Parathyroid adenoma (tissue), 2 donors: Measurements from ENCODE around the gene LDLRAP1.

Experiments
- H2AFZ ChIP-seq: fragments of 300-600 bp; sonication (generic); one replicate; pipeline ENCODE4 v1.7.0; 2017; ENCODE audit warnings: antibody characterized with exemption, mild to moderate bottlenecking
- H3K27ac ChIP-seq: fragments of 300-600 bp; sonication (generic); one replicate; pipeline ENCODE4 v1.7.0; 2017
- H3K27me3 ChIP-seq: fragments of 300-600 bp; sonication (generic); one replicate; pipeline ENCODE4 v1.7.0; 2017; ENCODE audit warnings: low read length; ENCODE audit not compliant: control insufficient read depth, insufficient read depth
- H3K36me3 ChIP-seq: fragments of 300-600 bp; sonication (generic); one replicate; pipeline ENCODE4 v1.7.0; 2017; ENCODE audit warnings: low read length; ENCODE audit not compliant: control insufficient read depth, insufficient read depth
- H3K4me1 ChIP-seq: fragments of 300-600 bp; sonication (generic); one replicate; pipeline ENCODE4 v1.7.0; 2017; ENCODE audit warnings: control low read depth
- H3K4me2 ChIP-seq: fragments of 300-600 bp; sonication (generic); one replicate; pipeline ENCODE4 v1.7.0; 2017; ENCODE audit warnings: low read length
- H3K4me3 ChIP-seq: fragments of 300-600 bp; sonication (generic); one replicate; pipeline ENCODE4 v1.7.0; 2017; ENCODE audit warnings: low read depth, low read length
- H3K79me2 ChIP-seq: fragments of 300-600 bp; sonication (generic); one replicate; pipeline ENCODE4 v1.7.0; 2017; ENCODE audit warnings: control low read depth
- H3K9ac ChIP-seq: fragments of 300-600 bp; sonication (generic); one replicate; pipeline ENCODE4 v1.7.0; 2017; ENCODE audit warnings: mild to moderate bottlenecking
- H3K9me3 ChIP-seq: fragments of 300-600 bp; sonication (generic); one replicate; pipeline ENCODE4 v1.7.0; 2017; ENCODE audit warnings: low read length; ENCODE audit not compliant: control insufficient read depth
- TF ChIP-seq, protein P1 (sequence below): fragments of 300-600 bp; sonication (generic); IDR thresholded peaks from one replicate; pipeline ENCODE4 v1.7.0; 2017; ENCODE audit warnings: antibody characterized with exemption, mild to moderate bottlenecking
- donor health status: primary hyperparathyroidism.

LDLRAP1 gene

DNA sequence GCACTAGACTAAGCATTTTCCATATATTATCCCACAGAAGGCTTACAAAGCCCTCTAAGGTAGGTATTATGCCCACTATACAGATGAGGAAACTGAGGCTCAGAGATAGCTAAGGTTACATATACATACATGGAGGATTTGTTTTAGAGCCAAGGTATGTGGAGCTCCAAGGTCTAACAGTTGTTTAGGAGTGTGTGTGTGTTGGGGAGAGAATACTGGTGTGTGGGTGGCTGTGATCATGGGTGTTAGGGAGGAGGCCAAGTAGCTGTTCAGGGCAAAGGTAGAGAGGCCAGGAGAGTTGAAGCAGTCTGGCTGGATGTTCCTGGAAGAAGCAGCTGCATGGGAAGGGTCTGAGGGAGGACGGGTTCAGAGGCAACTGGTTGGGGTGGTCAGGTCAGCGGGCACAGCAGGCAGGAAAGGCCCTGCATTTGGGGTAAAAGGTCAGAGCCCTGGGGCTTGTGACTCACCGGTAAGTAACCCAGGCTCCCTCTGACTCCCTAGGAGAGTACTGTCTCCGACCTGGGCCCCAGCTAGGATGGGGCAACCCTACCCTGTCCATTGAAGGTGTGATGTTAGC, 5.1 kb upstream of the LDLRAP1 start:
- peaks cover 3% of the 10 kb centered on the region for H3K4me1 ChIP-seq
- H2AFZ ChIP-seq = no peak overlapping the region

DNA sequence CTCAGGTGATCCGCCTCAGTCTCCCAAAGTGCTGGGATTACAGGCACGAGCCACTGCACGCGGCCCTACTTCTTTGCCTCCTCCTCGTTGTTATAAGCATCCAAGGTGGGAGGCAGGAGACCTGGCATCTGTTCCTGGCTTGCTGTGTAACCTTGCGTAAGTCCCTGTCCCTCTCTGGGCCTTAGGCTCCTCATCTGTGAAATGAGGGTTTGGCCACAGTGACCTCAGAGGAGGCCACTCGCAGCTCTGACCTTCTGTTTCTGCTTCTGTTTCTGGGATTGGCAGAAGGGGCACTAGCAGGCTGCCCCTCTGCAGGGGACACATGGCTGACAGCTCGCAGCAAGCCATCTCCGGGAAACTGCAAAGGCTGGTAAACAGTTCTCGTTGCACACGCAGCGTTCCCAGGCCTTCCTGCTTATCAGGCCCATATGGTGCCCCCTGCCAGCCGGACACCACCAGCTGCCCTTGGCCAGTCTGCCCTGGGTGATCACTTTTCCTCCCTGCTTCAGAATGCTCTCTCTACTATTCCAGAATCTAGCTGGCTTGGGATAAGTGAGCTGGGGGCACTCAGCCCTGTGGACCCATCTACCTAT, 2.6 kb upstream of the LDLRAP1 start:
- no peak overlapping the region for H3K4me3 ChIP-seq
- H3K9ac ChIP-seq = no peak overlapping the region
- no peaks in the 10 kb centered on the region for H3K79me2 ChIP-seq
- H3K4me2 ChIP-seq = no peak overlapping the region
- H2AFZ ChIP-seq = no peak overlapping the region
- TF ChIP-seq, protein P1, sequence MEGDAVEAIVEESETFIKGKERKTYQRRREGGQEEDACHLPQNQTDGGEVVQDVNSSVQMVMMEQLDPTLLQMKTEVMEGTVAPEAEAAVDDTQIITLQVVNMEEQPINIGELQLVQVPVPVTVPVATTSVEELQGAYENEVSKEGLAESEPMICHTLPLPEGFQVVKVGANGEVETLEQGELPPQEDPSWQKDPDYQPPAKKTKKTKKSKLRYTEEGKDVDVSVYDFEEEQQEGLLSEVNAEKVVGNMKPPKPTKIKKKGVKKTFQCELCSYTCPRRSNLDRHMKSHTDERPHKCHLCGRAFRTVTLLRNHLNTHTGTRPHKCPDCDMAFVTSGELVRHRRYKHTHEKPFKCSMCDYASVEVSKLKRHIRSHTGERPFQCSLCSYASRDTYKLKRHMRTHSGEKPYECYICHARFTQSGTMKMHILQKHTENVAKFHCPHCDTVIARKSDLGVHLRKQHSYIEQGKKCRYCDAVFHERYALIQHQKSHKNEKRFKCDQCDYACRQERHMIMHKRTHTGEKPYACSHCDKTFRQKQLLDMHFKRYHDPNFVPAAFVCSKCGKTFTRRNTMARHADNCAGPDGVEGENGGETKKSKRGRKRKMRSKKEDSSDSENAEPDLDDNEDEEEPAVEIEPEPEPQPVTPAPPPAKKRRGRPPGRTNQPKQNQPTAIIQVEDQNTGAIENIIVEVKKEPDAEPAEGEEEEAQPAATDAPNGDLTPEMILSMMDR = no peak
- H3K27me3 ChIP-seq = no peaks in the 10 kb centered on the region
- no peaks in the 10 kb centered on the region for H3K9me3 ChIP-seq
- H3K36me3 ChIP-seq = no peaks in the 10 kb centered on the region
- no peak overlapping the region for H3K27ac ChIP-seq
- peaks cover 3% of the 10 kb centered on the region for H3K4me1 ChIP-seq

More for the DNA sequence above, 5.1 kb upstream of the LDLRAP1 start:
- Histone ChIP-seq H3K4me2 (no peak overlapping the region), H3K79me2 (no peaks in the 10 kb centered on the region), H3K27ac (no peak overlapping the region), H3K27me3 (no peaks in the 10 kb centered on the region), H3K9me3 (no peaks in the 10 kb centered on the region), H3K9ac (no peak overlapping the region), H3K4me3 (no peak overlapping the region), H3K36me3 (no peaks in the 10 kb centered on the region)
- TF ChIP-seq, protein P1 = no peak

DNA sequence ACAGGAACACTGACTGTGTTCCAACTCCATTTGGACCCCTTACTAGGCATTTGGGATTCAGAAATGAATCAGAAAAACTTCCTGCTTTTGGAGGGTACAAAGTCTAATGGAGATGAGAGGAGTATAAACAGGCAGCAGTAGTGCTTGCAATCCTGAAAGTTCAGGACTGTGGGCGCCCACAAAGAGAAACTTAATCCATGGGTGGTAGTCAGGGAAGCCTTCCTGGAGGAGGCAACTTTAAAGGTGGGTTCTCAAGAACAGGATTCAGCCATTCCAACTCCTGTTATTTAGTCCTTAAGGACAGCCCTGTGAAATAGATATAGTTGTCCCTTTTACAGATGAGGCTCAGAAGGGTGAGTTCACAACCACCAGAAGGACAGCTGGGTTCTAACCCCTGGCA, 2.0 kb upstream of the LDLRAP1 start:
- TF ChIP-seq, protein P1 = no peak
- H3K79me2 ChIP-seq = no peaks in the 10 kb centered on the region
- H3K9me3 ChIP-seq = no peaks in the 10 kb centered on the region

DNA sequence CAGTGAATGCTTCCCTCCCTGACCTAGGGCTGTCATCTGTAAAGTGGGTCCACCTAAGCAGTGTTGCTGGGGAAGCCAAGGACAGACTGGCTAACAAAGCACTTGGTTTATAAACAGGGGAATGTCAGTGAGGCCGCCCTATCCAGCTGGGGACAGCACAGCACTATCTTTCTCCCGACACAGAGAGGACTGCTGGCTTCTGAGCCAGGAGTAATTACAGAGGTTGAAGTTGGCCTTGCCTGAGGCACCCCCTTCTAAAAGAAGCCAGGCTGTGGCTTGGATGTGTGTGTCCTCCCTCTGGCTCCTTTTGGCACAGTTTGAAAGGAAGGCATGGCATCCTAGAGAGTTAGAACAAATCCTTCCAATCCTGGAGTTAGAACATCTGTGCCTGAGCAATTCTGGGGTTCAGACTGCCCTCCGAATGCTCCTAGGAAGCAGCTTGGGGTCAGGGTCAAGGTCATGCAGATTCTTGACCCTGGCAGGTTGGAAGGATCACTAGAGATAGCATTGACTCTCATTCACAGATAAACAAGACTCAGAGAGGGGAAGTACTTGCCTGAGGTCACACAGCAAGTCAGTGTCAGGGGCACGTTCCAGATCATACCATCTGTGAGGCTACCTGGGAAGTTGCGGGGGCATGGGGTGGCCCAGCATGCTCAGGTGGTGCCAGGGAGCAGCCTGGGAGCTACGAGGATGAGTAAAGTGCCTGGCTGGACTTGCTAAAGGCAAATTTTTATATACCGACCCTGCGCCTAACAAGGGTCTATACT, 1.3 kb upstream of the LDLRAP1 start:
- H3K27ac ChIP-seq = no peak overlapping the region
- H3K4me3 ChIP-seq = no peak overlapping the region

More for the DNA sequence above, 2.0 kb upstream of the LDLRAP1 start:
- Histone ChIP-seq H3K9ac (no peak overlapping the region), H3K27me3 (no peaks in the 10 kb centered on the region), H3K27ac (no peak overlapping the region), H3K4me1 (peaks cover 3% of the 10 kb centered on the region), H2AFZ (no peak overlapping the region), H3K4me2 (no peak overlapping the region), H3K36me3 (no peaks in the 10 kb centered on the region), H3K4me3 (no peak overlapping the region)

More for the DNA sequence above, 1.3 kb upstream of the LDLRAP1 start:
- TF ChIP-seq, protein P1 = no peak
- no peaks in the 10 kb centered on the region for H3K27me3 ChIP-seq
- H3K36me3 ChIP-seq = no peaks in the 10 kb centered on the region
- no peak overlapping the region for H3K9ac ChIP-seq
- peaks cover 3% of the 10 kb centered on the region for H3K4me1 ChIP-seq
- no peaks in the 10 kb centered on the region for H3K9me3 ChIP-seq
- H3K79me2 ChIP-seq = no peaks in the 10 kb centered on the region
- no peak overlapping the region for H3K4me2 ChIP-seq
- H2AFZ ChIP-seq = no peak overlapping the region
